ENCODE data around the gene CRMP1.

The CRMP1 gene

GRCh38 chr4:5780831-5781480 lies 111.9 kb downstream of the CRMP1 start:
- DNase-seq (ENCODE audit: low read depth), result no peak
- TF ChIP-seq MAX (IDR thresholded peaks at IDR 0.05; ENCODE audit: low read depth, low read length), result no peak
- no peak for TF ChIP-seq CTCF (IDR thresholded peaks at IDR 0.05; ENCODE audit: low read depth, low read length)
- no peak for TF ChIP-seq POLR2A (IDR thresholded peaks at IDR 0.05; ENCODE audit: extremely low read depth, insufficient read length)
- TF ChIP-seq MYC (IDR thresholded peaks at IDR 0.05; ENCODE audit: low read depth, low read length), result no peak
- H3K4me3 ChIP-seq (ENCODE audit: low read depth, low read length), result no peak overlapping the region

GRCh38 chr4:5776510-5776909 lies 116.4 kb downstream of the CRMP1 start:
- DNase-seq (ENCODE audit: low read depth), result no peak
- TF ChIP-seq POLR2A (IDR thresholded peaks at IDR 0.05; ENCODE audit: extremely low read depth, insufficient read length) (no peak), CTCF (IDR thresholded peaks at IDR 0.05; ENCODE audit: low read depth, low read length) (no peak), MYC (IDR thresholded peaks at IDR 0.05; ENCODE audit: low read depth, low read length) (no peak), MAX (IDR thresholded peaks at IDR 0.05; ENCODE audit: low read depth, low read length) (no peak)
- no peak overlapping the region for H3K4me3 ChIP-seq (ENCODE audit: low read depth, low read length)

- DNase-seq (ENCODE audit: low read depth), result no peak
- TF ChIP-seq CTCF (IDR thresholded peaks at IDR 0.05; ENCODE audit: low read depth, low read length) (no peak), MAX (IDR thresholded peaks at IDR 0.05; ENCODE audit: low read depth, low read length) (no peak), MYC (IDR thresholded peaks at IDR 0.05; ENCODE audit: low read depth, low read length) (no peak), POLR2A (IDR thresholded peaks at IDR 0.05; ENCODE audit: extremely low read depth, insufficient read length) (no peak)
- no peak overlapping the region for H3K4me3 ChIP-seq (ENCODE audit: low read depth, low read length)
These were observed 118.4 kb downstream of the CRMP1 start for GRCh38 chr4:5774416-5775036.

GRCh38 chr4:5773271-5773555 lies 119.7 kb downstream of the CRMP1 start:
- TF ChIP-seq POLR2A (IDR thresholded peaks at IDR 0.05; ENCODE audit: extremely low read depth, insufficient read length) (no peak), MYC (IDR thresholded peaks at IDR 0.05; ENCODE audit: low read depth, low read length) (no peak), MAX (IDR thresholded peaks at IDR 0.05; ENCODE audit: low read depth, low read length) (no peak)
- no peak overlapping the region for H3K4me3 ChIP-seq (ENCODE audit: low read depth, low read length)
- DNase-seq (ENCODE audit: low read depth), result no peak

GRCh38 chr4:5772528-5773270 lies 120.2 kb downstream of the CRMP1 start:
- H3K4me3 ChIP-seq (ENCODE audit: low read depth, low read length), result no peak overlapping the region
- no peak for DNase-seq (ENCODE audit: low read depth)
- TF ChIP-seq MYC (IDR thresholded peaks at IDR 0.05; ENCODE audit: low read depth, low read length) (no peak), MAX (IDR thresholded peaks at IDR 0.05; ENCODE audit: low read depth, low read length) (no peak), CTCF (IDR thresholded peaks at IDR 0.05; ENCODE audit: low read depth, low read length) (no peak), POLR2A (IDR thresholded peaks at IDR 0.05; ENCODE audit: extremely low read depth, insufficient read length) (no peak)
